ENCODE data around the gene ACTN1.

The ACTN1 gene

GRCh38 chr14:68969278-68970033 lies 9.6 kb downstream of the ACTN1 start:
- no peak for DNase-seq (ENCODE audit: low spot score)

GRCh38 chr14:68968721-68969120 lies 10.4 kb downstream of the ACTN1 start:
- no peak for DNase-seq (ENCODE audit: low spot score)

- DNase-seq (ENCODE audit: low spot score) = no peak
Measured at GRCh38 chr14:68968051-68968450, 11.1 kb downstream of the ACTN1 start.

GRCh38 chr14:68967459-68967940 lies 11.6 kb downstream of the ACTN1 start:
- no peak for DNase-seq (ENCODE audit: low spot score)

GRCh38 chr14:68966872-68967301 lies 12.2 kb downstream of the ACTN1 start:
- DNase-seq (ENCODE audit: low spot score) = no peak

GRCh38 chr14:68965261-68965761 lies 13.8 kb downstream of the ACTN1 start:
- no peak for DNase-seq (ENCODE audit: low spot score)

GRCh38 chr14:68964300-68965093 lies 14.6 kb downstream of the ACTN1 start:
- no peak for DNase-seq (ENCODE audit: low spot score)

GRCh38 chr14:68962681-68963080 lies 16.4 kb downstream of the ACTN1 start:
- DNase-seq (ENCODE audit: low spot score) = no peak

- no peak for DNase-seq (ENCODE audit: low spot score)
Measured at GRCh38 chr14:68961781-68962584, 17.1 kb downstream of the ACTN1 start.

GRCh38 chr14:68961361-68961760 lies 17.7 kb downstream of the ACTN1 start:
- DNase-seq (ENCODE audit: low spot score) = no peak

GRCh38 chr14:68960123-68960522 lies 19.0 kb downstream of the ACTN1 start:
- no peak for DNase-seq (ENCODE audit: low spot score)

GRCh38 chr14:68959035-68959434 lies 20.1 kb downstream of the ACTN1 start:
- no peak for DNase-seq (ENCODE audit: low spot score)

GRCh38 chr14:68958553-68958952 lies 20.5 kb downstream of the ACTN1 start:
- no peak for DNase-seq (ENCODE audit: low spot score)

- no peak for DNase-seq (ENCODE audit: low spot score)
Measured at GRCh38 chr14:68957775-68958174, 21.3 kb downstream of the ACTN1 start.

- no peak for DNase-seq (ENCODE audit: low spot score)
Measured at GRCh38 chr14:68956724-68957123, 22.4 kb downstream of the ACTN1 start.

- no peak for DNase-seq (ENCODE audit: low spot score)
Measured at GRCh38 chr14:68955851-68956179, 23.3 kb downstream of the ACTN1 start.

- DNase-seq (ENCODE audit: low spot score) = no peak
Measured at GRCh38 chr14:68955164-68955850, 23.8 kb downstream of the ACTN1 start.

GRCh38 chr14:68953196-68953555 lies 25.9 kb downstream of the ACTN1 start:
- no peak for DNase-seq (ENCODE audit: low spot score)

GRCh38 chr14:68952531-68953195 lies 26.4 kb downstream of the ACTN1 start:
- DNase-seq (ENCODE audit: low spot score) = no peak

- DNase-seq (ENCODE audit: low spot score) = no peak
Measured at GRCh38 chr14:68951800-68952530, 27.1 kb downstream of the ACTN1 start.

Data from COLO829 (cell line).